Measurements from ENCODE around the gene PLXNA4.

Gene PLXNA4

GRCh38 chr7:132220060-132220459, 356.2 kb downstream of the PLXNA4 start:
- no peak for DNase-seq

- DNase-seq, result no peak
These were observed 357.4 kb downstream of the PLXNA4 start for GRCh38 chr7:132218876-132219275.

- DNase-seq, result no peak
These were observed 359.3 kb downstream of the PLXNA4 start for GRCh38 chr7:132216847-132217525.

- DNase-seq, result no peak
These were observed 361.8 kb downstream of the PLXNA4 start for GRCh38 chr7:132214452-132214851.

GRCh38 chr7:132213583-132213982, 362.7 kb downstream of the PLXNA4 start:
- DNase-seq, result no peak

- no peak for DNase-seq
These were observed 364.3 kb downstream of the PLXNA4 start for GRCh38 chr7:132211971-132212370.

- no peak for DNase-seq
These were observed 365.4 kb downstream of the PLXNA4 start for GRCh38 chr7:132210821-132211220.

- no peak for DNase-seq
These were observed 368.5 kb downstream of the PLXNA4 start for GRCh38 chr7:132207782-132208181.

GRCh38 chr7:132207211-132207610, 369.1 kb downstream of the PLXNA4 start:
- no peak for DNase-seq

- no peak for DNase-seq
These were observed 369.7 kb downstream of the PLXNA4 start for GRCh38 chr7:132206594-132206993.

GRCh38 chr7:132205509-132205908, 370.8 kb downstream of the PLXNA4 start:
- DNase-seq, result no peak

GRCh38 chr7:132203021-132203420, 373.2 kb downstream of the PLXNA4 start:
- DNase-seq, result no peak

- no peak for DNase-seq
These were observed 373.7 kb downstream of the PLXNA4 start for GRCh38 chr7:132202541-132202940.

GRCh38 chr7:132200141-132200540, 376.1 kb downstream of the PLXNA4 start:
- no peak for DNase-seq

GRCh38 chr7:132199626-132200025, 376.6 kb downstream of the PLXNA4 start:
- no peak for DNase-seq

- no peak for DNase-seq
These were observed 378.5 kb downstream of the PLXNA4 start for GRCh38 chr7:132197772-132198171.

- no peak for DNase-seq
These were observed 382.4 kb downstream of the PLXNA4 start for GRCh38 chr7:132193898-132194297.

- no peak for DNase-seq
These were observed 383.5 kb downstream of the PLXNA4 start for GRCh38 chr7:132192809-132193208.

GRCh38 chr7:132191418-132191817, 384.9 kb downstream of the PLXNA4 start:
- no peak for DNase-seq

GRCh38 chr7:132190683-132191082, 385.6 kb downstream of the PLXNA4 start:
- DNase-seq, result no peak

GRCh38 chr7:132189881-132190280, 386.4 kb downstream of the PLXNA4 start:
- DNase-seq, result no peak

GRCh38 chr7:132187869-132188789, 388.1 kb downstream of the PLXNA4 start:
- no peak for DNase-seq

- DNase-seq, result no peak
These were observed 388.9 kb downstream of the PLXNA4 start for GRCh38 chr7:132187391-132187790.

- DNase-seq, result no peak
These were observed 391.1 kb downstream of the PLXNA4 start for GRCh38 chr7:132185150-132185549.
